Activated naive CD4-positive, alpha-beta T cell treated with anti-CD3 and anti-CD28 coated beads, Interleukin-2, amount 10 ng/mL, durations not matched to agents 7 days and 5 days (primary cell): ENCODE data around the gene RPL10A.
"Not testable (repeated sequence)": the region's sequence is repeated elsewhere in the genome, so short reads cannot be mapped to it uniquely, and the experiment has no call there.

Experiments used
- CTCF ChIA-PET: fragments of 350-600 bp; sonication (Branson Sonifier 250); formaldehyde crosslinking; loops from one replicate; lab custom pipeline; 2021; ENCODE audit warnings: antibody characterized with exemption; lab: Charles Lee
- DNase-seq: peaks from one replicate; pipeline ENCODE4 v3.0.0-alpha.2; 2020
- H3K27ac Mint-ChIP-seq: one replicate; pipeline ENCODE4 v1.8.0; 2021; ENCODE audit warnings: mild to moderate bottlenecking, moderate library complexity, mixed read lengths
- H3K27me3 Mint-ChIP-seq: one replicate; pipeline ENCODE4 v1.8.0; 2021; ENCODE audit warnings: mild to moderate bottlenecking, mixed read lengths
- H3K36me3 Mint-ChIP-seq: one replicate; pipeline ENCODE4 v1.8.0; 2021; ENCODE audit warnings: mixed read lengths
- H3K4me1 Mint-ChIP-seq: one replicate; pipeline ENCODE4 v1.8.0; 2021; ENCODE audit warnings: mixed read lengths
- H3K4me3 Mint-ChIP-seq: one replicate; pipeline ENCODE4 v1.8.0; 2021; ENCODE audit warnings: mild to moderate bottlenecking, moderate library complexity, mixed read lengths
- H3K9me3 Mint-ChIP-seq: one replicate; pipeline ENCODE4 v1.8.0; 2021; ENCODE audit warnings: mixed read lengths

RPL10A gene

GRCh38 chr6:35468181-35468979, at the start of gene RPL10A:
Gene RPL10A, plus strand, starts transcription at chr6:35468401. Its CDS starts 34 bp downstream, at chr6:35468435.
- CTCF ChIA-PET = interaction anchor here (0.7 to 4.5 kb wide), 12 partner anchors 10 to 268 kb away, joined by 3 to 61 read pairs (median 8); partner anchors contain the start of genes DEF6, FANCE and PPARD
- Mint-ChIP-seq H3K9me3 (no peaks in the 10 kb centered on the region), H3K4me3 (peak within 1 kb of the TSS; percentile 99), H3K36me3 (peaks cover 61% of the 10 kb centered on the region), H3K4me1 (peaks cover 41% of the 10 kb centered on the region), H3K27me3 (no peaks in the 10 kb centered on the region), H3K27ac (peak within 1 kb of the TSS; percentile 99)
- DNase-seq = peak; percentile 97

DNA sequence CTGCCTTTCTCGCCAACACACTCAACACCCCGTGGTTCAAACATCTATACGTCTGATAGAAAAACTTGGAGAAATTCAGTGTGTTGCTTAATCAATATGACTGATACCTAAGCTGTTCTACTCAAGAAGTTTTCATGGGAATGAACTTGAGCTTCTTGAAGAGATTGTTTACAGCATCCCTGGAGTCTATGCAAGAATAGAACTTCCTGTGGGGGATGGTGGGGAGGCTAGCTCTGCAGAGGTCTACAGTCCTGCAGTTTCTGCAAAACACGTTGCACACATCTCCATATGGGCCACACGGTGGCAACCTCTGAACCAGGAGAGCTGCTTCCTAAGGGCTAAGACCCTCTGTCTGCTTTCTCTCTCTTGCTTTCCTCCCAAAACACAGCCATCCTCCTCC, 48.8 kb upstream of the RPL10A start:
- peak overlapping the region; percentile 89 for H3K27ac Mint-ChIP-seq
- peak; percentile 64 for DNase-seq
- peaks cover 46% of the 10 kb centered on the region for H3K36me3 Mint-ChIP-seq
- CTCF ChIA-PET = interaction anchor here (0.6 to 5.3 kb wide), 23 partner anchors 8 to 133 kb away, joined by 3 to 66 read pairs (median 4); partner anchors contain the start of genes DEF6, PPARD and RPL10A
- H3K4me1 Mint-ChIP-seq = peaks cover 53% of the 10 kb centered on the region
- peak overlapping the region; percentile 12 for H3K4me3 Mint-ChIP-seq
- no peaks in the 10 kb centered on the region for H3K9me3 Mint-ChIP-seq
- no peaks in the 10 kb centered on the region for H3K27me3 Mint-ChIP-seq

DNA sequence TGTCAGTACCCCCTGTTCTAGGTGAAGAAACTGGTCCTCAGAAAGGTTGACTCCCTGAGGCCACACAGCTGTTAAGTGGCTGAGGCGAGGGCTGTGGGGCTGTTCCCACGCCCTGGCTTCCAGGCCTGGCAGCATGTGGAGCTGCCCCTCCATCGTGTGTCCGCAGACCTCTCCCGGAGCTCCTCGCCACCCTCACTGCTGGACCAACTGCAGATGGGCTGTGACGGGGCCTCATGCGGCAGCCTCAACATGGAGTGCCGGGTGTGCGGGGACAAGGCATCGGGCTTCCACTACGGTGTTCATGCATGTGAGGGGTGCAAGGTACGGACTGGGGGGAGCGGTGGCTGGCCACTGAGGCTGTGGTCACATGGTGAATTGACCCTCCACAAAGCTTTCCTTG, 48.2 kb upstream of the RPL10A start:
- no peak overlapping the region for H3K4me3 Mint-ChIP-seq
- H3K27me3 Mint-ChIP-seq = no peaks in the 10 kb centered on the region
- H3K27ac Mint-ChIP-seq = peak overlapping the region; percentile 89
- H3K36me3 Mint-ChIP-seq = peaks cover 44% of the 10 kb centered on the region
- no peak for DNase-seq
- H3K9me3 Mint-ChIP-seq = no peaks in the 10 kb centered on the region
- peaks cover 48% of the 10 kb centered on the region for H3K4me1 Mint-ChIP-seq
- CTCF ChIA-PET = interaction anchor here (0.6 to 5.3 kb wide), 22 partner anchors 10 to 132 kb away, joined by 3 to 66 read pairs (median 4); partner anchors contain the start of genes DEF6, PPARD and RPL10A

- Mint-ChIP-seq H3K4me3 (no peak overlapping the region), H3K9me3 (peaks cover 17% of the 10 kb centered on the region), H3K4me1 (peaks cover 12% of the 10 kb centered on the region), H3K27me3 (no peaks in the 10 kb centered on the region), H3K36me3 (peaks cover 47% of the 10 kb centered on the region), H3K27ac (no peak overlapping the region)
- DNase-seq = no peak
- CTCF ChIA-PET = interaction anchor here (1.1 kb wide), 1 partner anchor 15 kb away, joined by 4 read pairs; no protein-coding TSS in a partner anchor
Measured at GRCh38 chr6:35425284-35425683, 42.9 kb upstream of the RPL10A start.

DNA sequence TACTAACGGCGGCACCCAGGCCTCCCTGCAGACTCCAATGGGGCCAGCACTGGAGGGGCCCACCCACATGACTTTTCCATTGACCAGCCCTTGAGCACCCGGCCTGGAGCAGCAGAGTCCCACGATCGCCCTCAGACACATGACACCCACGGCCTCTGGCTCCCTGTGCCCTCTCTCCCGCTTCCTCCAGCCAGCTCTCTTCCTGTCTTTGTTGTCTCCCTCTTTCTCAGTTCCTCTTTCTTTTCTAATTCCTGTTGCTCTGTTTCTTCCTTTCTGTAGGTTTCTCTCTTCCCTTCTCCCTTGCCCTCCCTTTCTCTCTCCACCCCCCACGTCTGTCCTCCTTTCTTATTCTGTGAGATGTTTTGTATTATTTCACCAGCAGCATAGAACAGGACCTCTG, 42.1 kb upstream of the RPL10A start:
- Mint-ChIP-seq H3K36me3 (peaks cover 47% of the 10 kb centered on the region), H3K9me3 (peaks cover 19% of the 10 kb centered on the region), H3K27ac (peak overlapping the region; percentile 15), H3K4me3 (no peak overlapping the region), H3K4me1 (peaks cover 9% of the 10 kb centered on the region), H3K27me3 (no peaks in the 10 kb centered on the region)
- DNase-seq = no peak
- CTCF ChIA-PET = interaction anchor here (1.1 kb wide), 1 partner anchor 14 kb away, joined by 4 read pairs; no protein-coding TSS in a partner anchor

DNA sequence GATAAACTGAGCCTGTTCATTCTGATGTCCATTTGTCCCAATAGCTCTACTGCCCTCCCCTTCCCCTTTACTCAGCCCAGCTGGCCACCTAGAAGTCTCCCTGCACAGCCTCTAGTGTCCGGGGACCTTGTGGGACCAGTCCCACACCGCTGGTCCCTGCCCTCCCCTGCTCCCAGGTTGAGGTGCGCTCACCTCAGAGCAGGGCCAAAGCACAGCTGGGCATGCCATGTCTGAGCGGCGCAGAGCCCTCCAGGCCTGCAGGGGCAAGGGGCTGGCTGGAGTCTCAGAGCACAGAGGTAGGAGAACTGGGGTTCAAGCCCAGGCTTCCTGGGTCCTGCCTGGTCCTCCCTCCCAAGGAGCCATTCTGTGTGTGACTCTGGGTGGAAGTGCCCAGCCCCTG, 40.8 kb upstream of the RPL10A start:
- CTCF ChIA-PET = interaction anchor here (1.0 to 1.3 kb wide), 2 partner anchors 9 to 22 kb away, joined by 3 read pairs; no protein-coding TSS in a partner anchor

DNA sequence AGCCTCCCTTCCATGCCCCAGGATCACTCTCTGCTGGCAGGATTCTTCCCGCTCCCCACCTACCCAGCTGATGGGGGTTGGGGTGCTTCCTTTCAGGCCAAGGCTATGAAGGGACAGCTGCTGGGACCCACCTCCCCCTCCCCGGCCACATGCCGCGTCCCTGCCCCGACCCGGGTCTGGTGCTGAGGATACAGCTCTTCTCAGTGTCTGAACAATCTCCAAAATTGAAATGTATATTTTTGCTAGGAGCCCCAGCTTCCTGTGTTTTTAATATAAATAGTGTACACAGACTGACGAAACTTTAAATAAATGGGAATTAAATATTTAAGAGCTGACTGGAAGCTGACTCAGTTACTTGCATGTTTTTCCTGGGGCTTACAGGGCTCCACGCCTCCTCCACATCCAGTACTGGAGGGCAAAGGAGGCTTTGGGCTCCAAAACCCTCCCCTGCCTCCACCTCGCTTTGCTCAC, 40.3 kb upstream of the RPL10A start:
- Mint-ChIP-seq H3K4me3 (no peak overlapping the region), H3K9me3 (peaks cover 19% of the 10 kb centered on the region), H3K36me3 (peaks cover 38% of the 10 kb centered on the region), H3K27me3 (no peaks in the 10 kb centered on the region), H3K4me1 (peaks cover 9% of the 10 kb centered on the region), H3K27ac (no peak overlapping the region)
- DNase-seq = no peak
- CTCF ChIA-PET = interaction anchor here (1.0 to 1.3 kb wide), 2 partner anchors 9 to 21 kb away, joined by 3 read pairs; no protein-coding TSS in a partner anchor

More for the DNA sequence above, 40.8 kb upstream of the RPL10A start:
- H3K4me3 Mint-ChIP-seq = no peak overlapping the region
- peaks cover 19% of the 10 kb centered on the region for H3K9me3 Mint-ChIP-seq
- H3K27ac Mint-ChIP-seq = peak overlapping the region; percentile 58
- peaks cover 9% of the 10 kb centered on the region for H3K4me1 Mint-ChIP-seq
- no peak for DNase-seq
- H3K27me3 Mint-ChIP-seq = no peaks in the 10 kb centered on the region
- peaks cover 40% of the 10 kb centered on the region for H3K36me3 Mint-ChIP-seq

GRCh38 chr6:35428421-35429149, 39.6 kb upstream of the RPL10A start:
- CTCF ChIA-PET = no interaction called here
- H3K4me3 Mint-ChIP-seq = no peak overlapping the region
- H3K4me1 Mint-ChIP-seq = peaks cover 9% of the 10 kb centered on the region

GRCh38 chr6:35429463-35429862, 38.7 kb upstream of the RPL10A start:
- H3K9me3 Mint-ChIP-seq = peaks cover 19% of the 10 kb centered on the region
- no peak overlapping the region for H3K27ac Mint-ChIP-seq
- peaks cover 9% of the 10 kb centered on the region for H3K4me1 Mint-ChIP-seq
- CTCF ChIA-PET = interaction anchor here (1.0 kb wide), 1 partner anchor 10 kb away, joined by 3 read pairs; no protein-coding TSS in a partner anchor
- DNase-seq = no peak
- H3K36me3 Mint-ChIP-seq = peaks cover 38% of the 10 kb centered on the region
- H3K27me3 Mint-ChIP-seq = no peaks in the 10 kb centered on the region
- H3K4me3 Mint-ChIP-seq = no peak overlapping the region

More at GRCh38 chr6:35428421-35429149, 39.6 kb upstream of the RPL10A start:
- Mint-ChIP-seq H3K27ac (no peak overlapping the region), H3K36me3 (peaks cover 38% of the 10 kb centered on the region), H3K9me3 (peaks cover 19% of the 10 kb centered on the region), H3K27me3 (no peaks in the 10 kb centered on the region)
- no peak for DNase-seq

GRCh38 chr6:35432291-35432690, 35.9 kb upstream of the RPL10A start:
- CTCF ChIA-PET = interaction anchor here (1.4 kb wide), 1 partner anchor 13 kb away, joined by 5 read pairs; no protein-coding TSS in a partner anchor
- DNase-seq = no peak
- Mint-ChIP-seq H3K9me3 (peaks cover 19% of the 10 kb centered on the region), H3K27me3 (peaks cover 13% of the 10 kb centered on the region), H3K36me3 (peaks cover 18% of the 10 kb centered on the region), H3K4me1 (no peaks in the 10 kb centered on the region), H3K4me3 (no peak overlapping the region), H3K27ac (no peak overlapping the region)

DNA sequence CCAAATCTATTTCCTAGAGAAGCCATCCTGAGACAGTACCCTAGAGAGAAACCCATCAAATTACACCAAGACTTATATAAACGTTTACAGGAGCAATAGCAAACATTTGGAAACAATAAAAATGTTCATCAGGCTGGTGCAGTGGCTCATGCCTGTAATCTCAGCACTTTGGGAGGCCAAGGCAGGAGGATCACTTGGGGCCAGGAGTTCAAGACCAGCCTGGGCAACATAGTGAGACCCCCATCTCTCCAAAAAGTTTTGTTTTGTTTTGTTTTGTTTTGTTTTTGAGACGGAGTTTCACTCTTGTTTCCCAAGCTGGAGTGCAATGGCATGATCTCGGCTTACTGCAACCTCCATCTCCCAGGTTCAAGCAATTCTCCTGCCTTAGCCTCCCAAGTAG, 35.5 kb upstream of the RPL10A start:
- not testable (repeated sequence) for H3K4me1 Mint-ChIP-seq, H3K4me3 Mint-ChIP-seq, DNase-seq, H3K27ac Mint-ChIP-seq
- CTCF ChIA-PET = interaction anchor here (1.4 kb wide), 1 partner anchor 13 kb away, joined by 5 read pairs; no protein-coding TSS in a partner anchor
- Mint-ChIP-seq H3K9me3 (peaks cover 19% of the 10 kb centered on the region), H3K36me3 (peaks cover 17% of the 10 kb centered on the region), H3K27me3 (peaks cover 14% of the 10 kb centered on the region)

DNA sequence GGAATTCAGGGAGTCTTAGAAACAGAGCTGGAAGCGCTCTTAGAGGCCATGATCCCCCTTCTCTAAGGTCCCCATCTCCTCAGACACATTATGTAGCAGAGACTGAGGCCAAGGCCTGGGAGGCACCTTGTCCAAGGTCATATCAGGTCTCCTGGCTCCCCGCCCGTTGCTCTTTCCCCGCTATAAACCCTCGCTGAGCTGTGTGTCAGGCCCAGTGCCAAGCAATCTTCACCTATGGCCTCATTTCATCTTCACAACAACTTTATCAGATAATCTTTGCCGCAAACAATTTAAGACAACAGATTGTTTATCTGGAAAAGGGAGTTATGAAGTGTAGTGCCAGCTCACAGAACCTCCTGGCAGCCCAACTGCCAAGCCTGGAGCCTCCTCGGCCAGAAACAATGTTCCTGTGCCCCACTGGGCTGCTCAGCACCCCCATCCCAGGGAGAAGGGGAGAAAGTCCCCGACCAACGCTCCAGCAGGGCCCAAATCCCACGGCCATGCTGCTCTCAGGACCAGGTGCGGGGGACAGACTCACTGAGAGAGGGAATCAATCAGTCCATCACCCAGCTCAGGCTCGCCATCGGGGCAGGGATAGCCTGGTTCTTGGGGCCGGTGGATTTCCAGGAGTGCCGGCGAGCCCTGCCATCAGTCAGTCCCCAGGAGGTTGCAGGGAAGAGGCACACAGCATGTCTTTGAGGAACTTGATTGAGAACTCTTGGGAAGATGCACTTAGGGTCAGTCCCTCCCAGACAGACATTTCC, 32.9 kb upstream of the RPL10A start:
- Mint-ChIP-seq H3K27ac (no peak overlapping the region), H3K4me3 (no peak overlapping the region)

More for the DNA sequence above, 32.9 kb upstream of the RPL10A start:
- Mint-ChIP-seq H3K4me1 (no peaks in the 10 kb centered on the region), H3K27me3 (peaks cover 17% of the 10 kb centered on the region), H3K36me3 (no peaks in the 10 kb centered on the region), H3K9me3 (peaks cover 2% of the 10 kb centered on the region)
- DNase-seq = no peak
- CTCF ChIA-PET = interaction anchor here (0.6 to 3.5 kb wide), 3 partner anchors 14 to 368 kb away, joined by 3 to 12 read pairs (median 3); no protein-coding TSS in a partner anchor
